GM21619 (cell line): Measurements from ENCODE around the gene RTKN.

Source experiments
- ATAC-seq: cut with Tn5 transposase; IDR thresholded peaks from one replicate; pipeline ENCODE4 v1.9.1; 2021; ENCODE audit not compliant: unreplicated experiment

RTKN gene

DNA sequence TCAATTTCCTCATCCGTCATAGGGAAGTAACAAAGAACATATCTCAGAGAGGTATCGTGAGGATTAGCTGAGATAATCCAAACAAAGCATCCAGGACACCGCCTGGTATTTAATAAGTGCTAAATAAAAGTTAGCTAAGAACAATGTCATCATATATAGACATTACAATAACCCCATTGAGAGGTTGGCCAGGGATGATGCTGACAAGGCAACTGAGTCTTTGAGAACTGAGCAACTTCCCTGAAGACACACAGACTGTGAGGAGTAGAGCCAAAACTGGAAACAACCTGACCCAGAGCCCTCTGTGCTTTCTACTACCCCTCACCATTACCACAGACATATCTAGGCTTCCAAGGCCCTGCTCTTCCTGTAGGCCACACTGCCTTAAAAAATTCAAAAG lies 60.0 kb downstream of the RTKN start:
- no peak for ATAC-seq

- no peak for ATAC-seq
Measured at GRCh38 chr2:74379851-74380789, 61.6 kb downstream of the RTKN start, which contains the start of gene DCTN1. Gene DCTN1 (minus strand): TSS chr2:74380311. CDS start chr2:74380037, 274 bp downstream.

DNA sequence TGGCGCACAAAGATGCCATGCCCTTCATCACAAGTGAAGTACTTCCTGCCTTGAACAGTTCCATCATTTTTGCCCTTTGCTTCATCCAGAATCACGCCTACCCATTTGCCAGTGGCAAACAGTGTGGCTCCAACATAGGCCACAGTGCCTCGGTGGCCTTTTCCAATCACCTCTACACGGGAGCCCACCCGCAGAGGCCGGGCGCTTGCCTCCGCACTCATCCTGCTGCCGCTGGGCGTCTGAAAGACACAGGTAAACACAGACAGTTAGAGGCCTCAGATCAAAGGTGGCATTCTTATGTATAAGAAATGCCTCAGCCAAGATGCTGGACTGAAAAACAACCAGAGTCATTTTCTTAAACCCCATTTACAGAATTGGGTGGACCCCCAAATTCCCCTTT lies 63.7 kb downstream of the RTKN start:
- ATAC-seq, result no peak

- ATAC-seq, result no peak
Measured at GRCh38 chr2:74375838-74376237, 65.9 kb downstream of the RTKN start.
